ENCODE data around the gene GLRX. TPM values are rescaled to one million over a fixed set of nuclear protein-coding genes. Genes with fewer than 3 reads are reported as not detected.

Gene GLRX
- total RNA-seq, 6 experiments from 2014 or later, result 40.2 to 228 (median 82.8) TPM

DNA sequence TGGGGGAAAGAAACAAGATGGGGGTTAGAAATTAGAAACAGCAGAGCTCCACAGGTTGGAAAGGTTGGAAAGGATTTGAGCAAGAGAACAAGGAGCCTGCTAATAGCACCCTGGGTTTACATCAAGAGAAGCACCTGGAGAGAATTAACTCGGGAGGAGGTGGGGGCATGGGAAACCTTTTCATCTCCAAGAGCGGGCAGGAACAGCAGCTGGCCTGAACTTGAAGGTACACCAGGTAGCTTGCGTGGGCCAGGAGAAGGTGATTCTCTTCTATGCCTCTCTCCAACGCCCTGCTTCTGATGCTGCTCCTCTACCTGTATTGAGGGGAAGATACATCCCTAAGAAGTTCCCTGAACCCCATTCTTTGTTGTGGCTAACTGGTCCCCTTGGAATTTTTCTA lies 37.1 kb upstream of the GLRX start:
- Histone ChIP-seq H3K36me3 (no peaks in the 10 kb centered on the region), H3K27me3 (no peaks in the 10 kb centered on the region), H3K27ac (peak overlapping the region; percentile 94 to 97 (median 96)), H3K9me3 (no peaks in the 10 kb centered on the region), H3K4me1 (peaks cover 0 to 83% (median 21%) of the 10 kb centered on the region in 4 donors), H3K4me3 (no peak overlapping the region)
- intact Hi-C loops (cut with DNase I), result no loop called here
- peak; percentile 6 for TF ChIP-seq POLR2A (IDR thresholded peaks at IDR 0.05)
- TF ChIP-seq, protein P1, sequence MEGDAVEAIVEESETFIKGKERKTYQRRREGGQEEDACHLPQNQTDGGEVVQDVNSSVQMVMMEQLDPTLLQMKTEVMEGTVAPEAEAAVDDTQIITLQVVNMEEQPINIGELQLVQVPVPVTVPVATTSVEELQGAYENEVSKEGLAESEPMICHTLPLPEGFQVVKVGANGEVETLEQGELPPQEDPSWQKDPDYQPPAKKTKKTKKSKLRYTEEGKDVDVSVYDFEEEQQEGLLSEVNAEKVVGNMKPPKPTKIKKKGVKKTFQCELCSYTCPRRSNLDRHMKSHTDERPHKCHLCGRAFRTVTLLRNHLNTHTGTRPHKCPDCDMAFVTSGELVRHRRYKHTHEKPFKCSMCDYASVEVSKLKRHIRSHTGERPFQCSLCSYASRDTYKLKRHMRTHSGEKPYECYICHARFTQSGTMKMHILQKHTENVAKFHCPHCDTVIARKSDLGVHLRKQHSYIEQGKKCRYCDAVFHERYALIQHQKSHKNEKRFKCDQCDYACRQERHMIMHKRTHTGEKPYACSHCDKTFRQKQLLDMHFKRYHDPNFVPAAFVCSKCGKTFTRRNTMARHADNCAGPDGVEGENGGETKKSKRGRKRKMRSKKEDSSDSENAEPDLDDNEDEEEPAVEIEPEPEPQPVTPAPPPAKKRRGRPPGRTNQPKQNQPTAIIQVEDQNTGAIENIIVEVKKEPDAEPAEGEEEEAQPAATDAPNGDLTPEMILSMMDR (IDR thresholded peaks at IDR 0.05), result no peak
- DNase-seq (peak in 1 of 3 donors; percentile 44), ATAC-seq (no peak)
- 83% methylated on average over 4 of the region's 4 CpGs for WGBS (ENCODE audit: insufficient coverage, low coverage, low lambda C conversion rate, missing lambda C conversion rate)

DNA sequence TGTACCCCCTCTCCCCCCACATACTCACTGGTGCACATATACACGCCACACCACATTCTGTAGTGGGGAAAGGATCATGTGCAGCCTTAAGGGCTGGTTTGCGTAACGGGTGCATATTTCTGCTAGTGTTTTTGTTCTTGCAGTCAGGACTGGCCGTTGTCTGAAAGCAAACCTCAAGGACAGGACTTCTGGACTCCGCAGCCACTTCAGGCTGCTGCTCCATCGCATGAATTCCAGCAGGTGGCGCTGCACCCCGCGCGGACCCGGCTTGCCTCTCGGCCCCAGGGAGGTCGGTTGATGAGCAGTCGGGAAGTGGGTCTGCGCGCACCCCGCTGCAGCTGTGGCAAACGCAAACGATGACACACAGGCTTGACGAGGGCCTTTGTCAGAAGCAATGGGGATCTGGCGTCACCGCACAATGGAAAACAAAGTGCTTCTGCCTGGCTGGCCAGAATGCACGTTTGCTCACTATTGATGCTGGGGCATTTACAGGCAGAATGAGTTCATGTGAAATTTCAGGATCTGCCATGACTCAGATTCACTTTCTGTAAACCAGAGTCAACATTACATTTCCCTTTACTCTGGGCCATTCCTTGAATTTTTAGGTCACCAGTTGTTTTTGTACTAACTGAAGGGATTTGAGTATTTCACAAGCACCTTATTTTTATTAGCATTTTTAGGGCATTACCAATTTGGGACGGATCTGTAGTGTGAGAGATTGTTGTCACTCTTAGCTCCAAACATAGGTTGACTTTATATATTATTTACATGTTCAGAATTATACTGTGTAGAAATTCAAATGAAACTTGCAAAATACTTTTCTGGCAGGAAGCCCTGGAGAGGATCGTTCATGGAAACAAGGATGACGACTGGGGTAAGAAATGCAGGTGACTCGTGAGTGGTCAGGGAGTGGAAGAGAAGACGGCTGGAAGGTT lies 36.4 kb upstream of the GLRX start:
- Histone ChIP-seq H3K4me1 (peaks cover 0 to 77% (median 21%) of the 10 kb centered on the region in 4 donors), H3K27me3 (no peaks in the 10 kb centered on the region), H3K36me3 (no peaks in the 10 kb centered on the region), H3K9me3 (no peaks in the 10 kb centered on the region), H3K27ac (peak overlapping the region; percentile 94 to 97 (median 96)), H3K4me3 (peak overlapping the region in 1 of 3 donors; percentile 45)
- ATAC-seq (peak; percentile 54 to 74 (median 66)), DNase-seq (peak; percentile 91 to 94 (median 94))
- WGBS (ENCODE audit: insufficient coverage, low coverage, low lambda C conversion rate, missing lambda C conversion rate), result 9% methylated on average over 14 of the region's 28 CpGs
- intact Hi-C loops (cut with DNase I), result no loop called here
- TF ChIP-seq, protein P1 (IDR thresholded peaks at IDR 0.05), result peak; percentile 99 to 100 (median 99)
- TF ChIP-seq POLR2A (IDR thresholded peaks at IDR 0.05), result peak; percentile 44

DNA sequence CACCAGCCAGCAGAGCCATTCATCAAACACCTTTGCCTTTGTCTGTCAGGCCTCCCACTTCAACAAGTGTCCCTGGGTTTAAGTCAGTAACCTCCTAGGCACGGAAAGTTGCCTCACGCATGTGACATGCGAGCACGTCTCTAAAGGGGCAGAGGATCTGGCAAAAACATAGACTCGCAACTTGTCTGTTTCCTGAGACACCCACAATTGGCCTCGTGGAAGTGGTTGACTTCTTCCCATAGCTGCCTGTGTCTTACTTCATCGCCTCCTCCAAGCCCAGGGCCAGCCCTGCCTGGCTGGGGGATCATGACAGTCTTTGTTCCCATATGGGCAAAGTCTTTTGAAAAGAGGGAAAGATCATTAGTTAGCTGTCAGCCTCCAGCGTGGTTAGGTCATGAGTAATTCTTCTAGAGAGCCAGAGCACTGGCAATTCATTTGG lies 35.5 kb upstream of the GLRX start:
- intact Hi-C loops (cut with DNase I), result no loop called here
- Histone ChIP-seq H3K36me3 (no peaks in the 10 kb centered on the region), H3K4me3 (no peak overlapping the region), H3K9me3 (no peaks in the 10 kb centered on the region), H3K4me1 (peaks cover 0 to 68% (median 20%) of the 10 kb centered on the region in 4 donors), H3K27ac (peak overlapping the region; percentile 94 to 97 (median 96)), H3K27me3 (no peaks in the 10 kb centered on the region)
- no peak for DNase-seq
- ATAC-seq, result peak in 3 of 4 donors; percentile 1 to 2 (median 2)
- TF ChIP-seq POLR2A (IDR thresholded peaks at IDR 0.05), result no peak
- WGBS (ENCODE audit: insufficient coverage, low coverage, low lambda C conversion rate, missing lambda C conversion rate), result 44% methylated on average over 7 of the region's 8 CpGs

DNA sequence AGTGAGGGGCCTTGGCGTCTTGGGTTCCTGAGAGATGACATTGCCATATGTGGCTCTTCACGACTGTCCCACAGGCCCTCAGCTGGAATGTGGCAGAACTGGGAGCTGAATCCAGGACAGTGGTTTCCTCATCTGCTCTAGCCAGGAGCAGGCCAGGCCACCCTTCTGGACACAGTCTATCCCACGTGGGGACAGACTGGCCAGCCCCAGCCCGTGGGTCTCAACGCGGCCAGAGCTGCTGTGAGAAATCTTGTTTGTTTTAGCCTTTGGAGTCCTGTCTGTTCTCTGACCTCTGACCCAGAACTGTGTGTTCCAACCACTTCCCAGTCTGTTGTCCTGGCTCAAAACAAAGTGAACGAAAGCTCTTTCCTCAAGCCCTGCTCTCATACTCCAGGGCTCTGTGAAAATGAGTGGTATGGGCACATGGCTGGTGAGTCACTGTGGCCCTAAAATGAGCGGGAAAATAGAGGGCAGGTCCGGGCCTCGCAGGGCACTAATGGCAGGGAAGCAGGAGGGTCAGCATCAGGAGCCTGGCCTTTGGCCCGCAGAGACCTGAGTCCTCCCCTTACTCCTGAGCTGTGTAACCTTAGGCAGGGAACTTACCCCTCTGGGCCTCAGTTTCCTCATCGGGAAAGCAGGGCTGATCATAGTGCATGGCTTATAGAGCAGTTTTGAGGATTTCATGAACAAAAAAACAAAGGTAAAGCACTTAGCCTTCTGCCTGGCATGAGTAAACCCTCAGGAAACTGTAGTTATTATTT lies 34.8 kb upstream of the GLRX start:
- TF ChIP-seq POLR2A (IDR thresholded peaks at IDR 0.05), result peak; percentile 72
- TF ChIP-seq, protein P1 (IDR thresholded peaks at IDR 0.05), result no peak
- no peak overlapping the region for H3K4me3 ChIP-seq
- peak; percentile 57 to 81 (median 75) for ATAC-seq
- no peaks in the 10 kb centered on the region for H3K9me3 ChIP-seq
- H3K4me1 ChIP-seq, result peaks cover 0 to 62% (median 16%) of the 10 kb centered on the region in 4 donors
- 19% methylated on average over 11 of the region's 12 CpGs for WGBS (ENCODE audit: insufficient coverage, low coverage, low lambda C conversion rate, missing lambda C conversion rate)
- peak; percentile 87 to 96 (median 95) for DNase-seq
- H3K27ac ChIP-seq, result peak overlapping the region; percentile 94 to 97 (median 96)
- H3K36me3 ChIP-seq, result no peaks in the 10 kb centered on the region
- H3K27me3 ChIP-seq, result no peaks in the 10 kb centered on the region
- intact Hi-C loops (cut with DNase I), result no loop called here
